MM.1S (cell line): ENCODE data around the gene BRMS1L.

Source experiments
- DNase-seq: peaks from one replicate; pipeline ENCODE4 v3.0.0-alpha.2; 2015
- H2AFZ ChIP-seq: fragments of 300-600 bp; sonication (generic); 2 replicates; pipeline ENCODE4 v1.6.0; 2016; ENCODE audit warnings: antibody characterized with exemption, low read length
- H3F3A ChIP-seq: fragments of 300-600 bp; sonication (generic); 2 replicates; pipeline ENCODE4 v1.6.1; 2016; ENCODE audit warnings: mild to moderate bottlenecking, antibody characterized with exemption, low read length, moderate library complexity, mixed read lengths; ENCODE audit not compliant: insufficient read depth
- H3K27ac ChIP-seq: fragments of 300-600 bp; sonication (generic); 2 replicates; pipeline ENCODE4 v1.5.1; 2016; ENCODE audit warnings: mild to moderate bottlenecking, low read length
- H3K27me3 ChIP-seq: fragments of 300-600 bp; sonication (generic); replicated peaks from 2 replicates; pipeline ENCODE4 v1.6.0; 2016; ENCODE audit warnings: low read length; ENCODE audit not compliant: insufficient read depth
- H3K36me3 ChIP-seq: fragments of 300-600 bp; sonication (generic); replicated peaks from 2 replicates; pipeline ENCODE4 v1.6.1; 2016; ENCODE audit warnings: mild to moderate bottlenecking, low read length, mixed read lengths; ENCODE audit not compliant: insufficient read depth
- H3K4me1 ChIP-seq: fragments of 300-600 bp; sonication (generic); 2 replicates; pipeline ENCODE4 v1.6.1; 2016; ENCODE audit warnings: low read length, mixed read lengths
- H3K4me2 ChIP-seq: fragments of 300-600 bp; sonication (generic); 2 replicates; pipeline ENCODE4 v1.6.0; 2016; ENCODE audit warnings: low read depth, low read length
- H3K4me3 ChIP-seq: fragments of 300-600 bp; sonication (generic); 2 replicates; pipeline ENCODE4 v1.5.1; 2016; ENCODE audit warnings: low read length, mixed read lengths
- H3K79me2 ChIP-seq: fragments of 300-600 bp; sonication (generic); 2 replicates; pipeline ENCODE4 v1.6.1; 2016; ENCODE audit warnings: mixed run types, low read length, mixed read lengths
- H3K9ac ChIP-seq: fragments of 300-600 bp; sonication (generic); 2 replicates; pipeline ENCODE4 v1.6.1; 2016; ENCODE audit warnings: low read length, mixed read lengths
- H3K9me2 ChIP-seq: fragments of 300-600 bp; sonication (generic); replicated peaks from 2 replicates; pipeline ENCODE4 v1.6.1; 2016; ENCODE audit warnings: mild to moderate bottlenecking, low read length, mixed read lengths; ENCODE audit not compliant: insufficient read depth
- H3K9me3 ChIP-seq: fragments of 300-600 bp; sonication (generic); replicated peaks from 2 replicates; pipeline ENCODE4 v1.6.1; 2016; ENCODE audit warnings: mild to moderate bottlenecking, low read length, mixed read lengths; ENCODE audit not compliant: insufficient read depth
- H4K20me1 ChIP-seq: fragments of 300-600 bp; sonication (generic); 2 replicates; pipeline ENCODE4 v1.6.1; 2016; ENCODE audit warnings: mild to moderate bottlenecking, low read length, moderate library complexity, mixed read lengths; ENCODE audit not compliant: insufficient read depth
- EZH2 ChIP-seq: fragments of 300-600 bp; sonication (generic); optimal IDR thresholded peaks from 2 replicates; pipeline ENCODE3; 2017; ENCODE audit warnings: low read depth, mild to moderate bottlenecking, antibody characterized with exemption, low read length, mixed read lengths
- EZH2phosphoT487 ChIP-seq: fragments of 300-600 bp; sonication (generic); IDR thresholded peaks from 2 replicates; pipeline ENCODE4 v1.6.1; 2018; ENCODE audit warnings: antibody characterized with exemption, low read length
- TF ChIP-seq, protein P1 (sequence below): fragments of 300-600 bp; sonication (generic); IDR thresholded peaks from 2 replicates; pipeline ENCODE4 v1.5.1; 2016; ENCODE audit warnings: antibody characterized with exemption, low read length, mixed read lengths

The BRMS1L gene

GRCh38 chr14:35877276-35877675 is 51.1 kb downstream of the BRMS1L start:
- no peaks in the 10 kb centered on the region for H3K36me3 ChIP-seq
- H3K27ac ChIP-seq: no peak overlapping the region
- H3K4me3 ChIP-seq: no peak overlapping the region
- DNase-seq: no peak
- no peaks in the 10 kb centered on the region for H3K9me3 ChIP-seq
- no peak overlapping the region for H3K9ac ChIP-seq
- no peaks in the 10 kb centered on the region for H3F3A ChIP-seq
- H3K27me3 ChIP-seq: no peaks in the 10 kb centered on the region
- H2AFZ ChIP-seq: no peak overlapping the region
- H3K4me1 ChIP-seq: no peaks in the 10 kb centered on the region
- H3K4me2 ChIP-seq: no peak overlapping the region
- no peaks in the 10 kb centered on the region for H3K9me2 ChIP-seq
- TF ChIP-seq, protein P1, sequence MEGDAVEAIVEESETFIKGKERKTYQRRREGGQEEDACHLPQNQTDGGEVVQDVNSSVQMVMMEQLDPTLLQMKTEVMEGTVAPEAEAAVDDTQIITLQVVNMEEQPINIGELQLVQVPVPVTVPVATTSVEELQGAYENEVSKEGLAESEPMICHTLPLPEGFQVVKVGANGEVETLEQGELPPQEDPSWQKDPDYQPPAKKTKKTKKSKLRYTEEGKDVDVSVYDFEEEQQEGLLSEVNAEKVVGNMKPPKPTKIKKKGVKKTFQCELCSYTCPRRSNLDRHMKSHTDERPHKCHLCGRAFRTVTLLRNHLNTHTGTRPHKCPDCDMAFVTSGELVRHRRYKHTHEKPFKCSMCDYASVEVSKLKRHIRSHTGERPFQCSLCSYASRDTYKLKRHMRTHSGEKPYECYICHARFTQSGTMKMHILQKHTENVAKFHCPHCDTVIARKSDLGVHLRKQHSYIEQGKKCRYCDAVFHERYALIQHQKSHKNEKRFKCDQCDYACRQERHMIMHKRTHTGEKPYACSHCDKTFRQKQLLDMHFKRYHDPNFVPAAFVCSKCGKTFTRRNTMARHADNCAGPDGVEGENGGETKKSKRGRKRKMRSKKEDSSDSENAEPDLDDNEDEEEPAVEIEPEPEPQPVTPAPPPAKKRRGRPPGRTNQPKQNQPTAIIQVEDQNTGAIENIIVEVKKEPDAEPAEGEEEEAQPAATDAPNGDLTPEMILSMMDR: no peak
- TF ChIP-seq EZH2phosphoT487 (no peak), EZH2 (no peak)
- no peaks in the 10 kb centered on the region for H3K79me2 ChIP-seq
- H4K20me1 ChIP-seq: no peaks in the 10 kb centered on the region

- no peak for DNase-seq
- no peaks in the 10 kb centered on the region for H3K36me3 ChIP-seq
- H3K4me2 ChIP-seq: no peak overlapping the region
- H3K79me2 ChIP-seq: no peaks in the 10 kb centered on the region
- H3K9ac ChIP-seq: no peak overlapping the region
- no peaks in the 10 kb centered on the region for H3K4me1 ChIP-seq
- H3K4me3 ChIP-seq: no peak overlapping the region
- no peaks in the 10 kb centered on the region for H3K27me3 ChIP-seq
- no peaks in the 10 kb centered on the region for H4K20me1 ChIP-seq
- TF ChIP-seq EZH2phosphoT487 (no peak), EZH2 (no peak)
- TF ChIP-seq, protein P1: no peak
- H3K27ac ChIP-seq: no peak overlapping the region
- H3K9me3 ChIP-seq: no peaks in the 10 kb centered on the region
- H3F3A ChIP-seq: no peaks in the 10 kb centered on the region
- H2AFZ ChIP-seq: no peak overlapping the region
- no peaks in the 10 kb centered on the region for H3K9me2 ChIP-seq
These were observed 52.4 kb downstream of the BRMS1L start for GRCh38 chr14:35878272-35879150.

GRCh38 chr14:35879151-35879648 is 53.1 kb downstream of the BRMS1L start:
- TF ChIP-seq, protein P1: no peak
- no peak for TF ChIP-seq EZH2
- TF ChIP-seq EZH2phosphoT487: no peak
- no peaks in the 10 kb centered on the region for H3K27me3 ChIP-seq
- no peaks in the 10 kb centered on the region for H3K36me3 ChIP-seq
- no peaks in the 10 kb centered on the region for H3K9me3 ChIP-seq
- H3K9ac ChIP-seq: no peak overlapping the region
- H3K4me1 ChIP-seq: no peaks in the 10 kb centered on the region
- no peak overlapping the region for H3K4me2 ChIP-seq
- no peak overlapping the region for H2AFZ ChIP-seq
- no peaks in the 10 kb centered on the region for H3F3A ChIP-seq
- no peaks in the 10 kb centered on the region for H3K9me2 ChIP-seq
- H4K20me1 ChIP-seq: no peaks in the 10 kb centered on the region
- no peak overlapping the region for H3K4me3 ChIP-seq
- no peaks in the 10 kb centered on the region for H3K79me2 ChIP-seq
- DNase-seq: no peak
- H3K27ac ChIP-seq: no peak overlapping the region
